Colon (tissue), 2 donors: Measurements from ENCODE around the gene RFLNA.
"Not testable (repeated sequence)": the region's sequence is repeated elsewhere in the genome, so short reads cannot be mapped to it uniquely, and the experiment has no call there.

Experiments used
- FAIRE-seq: peaks from 2 replicates; lab custom pipeline; 2012; peaks lifted over from hg19 to GRCh38; lab: Jason Lieb, UNC
- donor health status: control.
- donor health status: control.

RFLNA gene

DNA sequence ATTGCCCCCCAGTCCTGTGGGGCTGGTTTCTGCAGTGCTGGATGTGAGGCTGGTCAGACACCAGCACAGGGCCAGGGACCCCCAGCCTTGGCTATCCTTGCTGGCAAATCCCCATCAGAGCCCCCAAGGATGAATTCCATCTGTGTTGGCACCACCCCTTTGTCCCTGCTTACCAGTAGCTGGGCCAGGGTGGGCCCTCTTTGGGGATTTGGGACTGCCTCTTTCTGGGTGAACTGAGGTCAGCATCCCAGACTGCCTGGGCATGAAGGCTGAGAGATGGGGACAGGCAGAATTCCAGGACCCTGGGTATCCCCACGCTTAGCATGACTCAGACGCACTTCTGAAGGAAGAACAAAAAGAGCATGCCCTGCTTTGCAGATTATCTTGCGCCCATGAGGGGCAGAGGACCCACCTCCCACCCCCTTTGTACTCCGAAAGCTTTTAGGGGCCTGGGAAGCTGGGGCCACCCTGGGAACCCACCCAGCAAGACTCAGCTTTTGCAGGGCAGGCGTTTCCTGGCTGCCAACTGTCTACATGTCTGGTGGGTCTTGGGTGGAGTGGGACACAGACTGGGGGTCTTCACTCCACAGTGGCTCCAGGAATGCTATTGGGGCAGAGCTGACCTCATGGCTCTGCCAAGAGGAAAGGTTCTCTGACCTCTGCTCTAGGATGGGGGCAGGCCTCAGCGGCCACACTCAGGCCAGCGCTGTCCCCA, 26.8 kb downstream of the RFLNA start:
- no peak for FAIRE-seq

- FAIRE-seq = no peak
Measured at GRCh38 chr12:124322271-124322998, 27.5 kb downstream of the RFLNA start.

GRCh38 chr12:124322999-124323328, 28.1 kb downstream of the RFLNA start:
- FAIRE-seq = not testable (repeated sequence)

- FAIRE-seq = no peak
Measured at GRCh38 chr12:124323771-124324530, 29.1 kb downstream of the RFLNA start.

GRCh38 chr12:124324803-124325705, 30.2 kb downstream of the RFLNA start:
- FAIRE-seq = no peak

DNA sequence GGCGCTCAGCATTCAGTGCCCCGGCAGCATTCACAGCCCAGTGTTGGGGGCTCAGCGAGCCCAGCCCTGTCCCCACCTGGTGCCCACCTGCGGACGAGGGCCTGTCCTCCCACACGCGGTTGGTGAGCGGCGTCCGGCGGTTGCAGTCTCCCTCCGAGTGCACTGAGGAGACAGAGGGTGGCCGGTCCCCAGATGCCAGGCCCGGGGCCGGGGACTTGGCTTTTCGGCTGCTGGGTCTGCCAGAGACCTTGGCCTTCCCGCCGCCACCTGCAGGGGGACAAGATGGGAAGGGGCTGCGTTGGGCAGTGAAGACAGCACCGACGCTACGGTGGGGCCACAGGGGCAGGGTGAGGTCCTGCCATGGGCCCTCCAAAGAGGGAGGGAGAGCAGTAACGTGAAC, 31.2 kb downstream of the RFLNA start:
- FAIRE-seq = no peak

- no peak for FAIRE-seq
Measured at GRCh38 chr12:124326871-124327270, 32.0 kb downstream of the RFLNA start.

GRCh38 chr12:124327362-124328043, 32.6 kb downstream of the RFLNA start:
- no peak for FAIRE-seq

DNA sequence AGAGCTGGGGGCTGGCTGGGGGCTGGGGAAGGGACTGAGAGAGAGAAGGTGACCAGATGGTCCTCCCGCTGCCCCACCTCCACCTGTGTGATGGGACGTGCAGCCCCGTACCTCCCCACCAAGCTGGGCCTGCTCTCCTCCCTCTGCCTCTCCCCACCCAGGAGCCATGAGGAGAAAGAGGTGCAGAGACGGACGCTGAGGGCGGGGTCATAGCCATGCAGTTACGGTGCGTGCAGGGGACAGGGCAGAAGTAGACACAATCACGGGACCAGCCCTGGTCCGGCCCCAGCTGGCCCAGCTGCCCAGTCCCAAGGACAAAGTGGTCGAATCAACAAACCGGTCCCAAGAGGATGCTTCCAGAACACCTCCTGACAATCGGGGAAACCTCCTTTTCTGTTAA, 33.2 kb downstream of the RFLNA start:
- FAIRE-seq = no peak

GRCh38 chr12:124328636-124329035, 33.7 kb downstream of the RFLNA start:
- FAIRE-seq = no peak

DNA sequence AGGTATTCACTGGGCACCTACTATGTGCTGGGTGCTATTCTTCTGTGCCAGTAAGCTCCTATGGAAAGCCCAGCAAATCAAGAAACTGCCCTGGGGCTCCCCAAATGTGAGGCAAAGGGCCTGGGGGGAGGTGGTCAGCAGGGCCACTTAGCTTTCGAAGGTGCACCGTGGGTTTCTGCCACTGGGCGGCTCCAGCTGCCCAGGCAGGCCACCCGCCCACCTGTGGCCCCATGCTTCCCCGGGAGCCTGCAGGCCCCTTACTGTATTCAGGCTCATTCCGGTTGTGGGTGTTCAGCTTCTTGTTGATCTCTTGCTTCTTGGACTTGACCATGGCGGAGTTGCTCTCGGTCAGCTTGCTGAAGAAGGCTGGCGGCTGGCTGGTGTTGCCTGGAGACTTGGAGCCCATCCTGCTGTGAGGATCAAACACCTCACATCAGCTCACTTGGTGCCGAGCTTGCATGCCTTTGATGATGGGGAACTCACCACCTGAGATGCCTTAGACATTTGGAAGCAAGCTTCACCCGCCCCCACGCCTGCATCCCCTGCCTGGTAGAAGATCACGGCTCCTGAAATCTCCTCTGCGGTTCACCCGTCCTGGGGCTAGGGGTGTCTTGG, 37.3 kb downstream of the RFLNA start:
- FAIRE-seq = no peak

GRCh38 chr12:124332900-124333299, 38.0 kb downstream of the RFLNA start:
- no peak for FAIRE-seq

DNA sequence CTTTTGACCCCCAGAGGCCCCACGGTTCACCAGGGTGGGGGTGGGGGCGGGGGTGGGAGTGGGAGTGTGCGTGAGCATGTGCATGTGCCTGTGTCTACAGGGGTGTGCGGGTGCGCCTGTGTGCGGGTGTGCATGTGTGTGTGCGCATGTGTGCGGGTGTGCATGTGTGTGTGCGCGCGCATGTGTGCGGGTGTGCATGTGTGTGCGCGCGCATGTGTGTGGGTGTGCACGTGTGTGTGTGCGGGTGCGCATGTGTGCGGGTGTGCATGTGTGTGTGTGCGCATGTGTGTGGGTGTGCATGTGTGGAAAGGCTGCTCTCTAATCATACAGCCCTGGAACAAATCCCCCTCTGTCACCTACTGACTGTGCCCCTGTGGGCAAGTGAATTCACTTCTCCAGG, 38.8 kb downstream of the RFLNA start:
- FAIRE-seq = no peak

DNA sequence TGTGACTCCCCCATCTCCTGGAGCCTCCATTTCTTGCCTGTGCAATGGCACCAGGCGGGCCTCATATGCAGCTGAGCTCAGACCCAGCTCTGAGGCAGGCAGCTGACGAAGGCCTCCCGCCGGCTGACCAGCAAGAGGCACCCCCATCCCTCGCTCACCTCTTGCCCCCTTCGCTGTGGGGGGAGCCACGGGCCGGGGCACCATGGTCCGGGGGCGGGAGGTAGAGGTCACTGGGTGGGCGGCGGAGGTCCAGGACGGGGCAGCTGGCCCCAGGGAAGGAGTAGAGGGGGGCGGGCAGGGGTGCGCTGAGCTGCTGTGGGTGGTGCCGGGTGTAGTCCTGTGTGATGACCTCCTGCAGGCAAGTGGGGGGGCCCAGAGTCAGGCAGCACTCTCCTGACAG, 39.4 kb downstream of the RFLNA start:
- FAIRE-seq = no peak

DNA sequence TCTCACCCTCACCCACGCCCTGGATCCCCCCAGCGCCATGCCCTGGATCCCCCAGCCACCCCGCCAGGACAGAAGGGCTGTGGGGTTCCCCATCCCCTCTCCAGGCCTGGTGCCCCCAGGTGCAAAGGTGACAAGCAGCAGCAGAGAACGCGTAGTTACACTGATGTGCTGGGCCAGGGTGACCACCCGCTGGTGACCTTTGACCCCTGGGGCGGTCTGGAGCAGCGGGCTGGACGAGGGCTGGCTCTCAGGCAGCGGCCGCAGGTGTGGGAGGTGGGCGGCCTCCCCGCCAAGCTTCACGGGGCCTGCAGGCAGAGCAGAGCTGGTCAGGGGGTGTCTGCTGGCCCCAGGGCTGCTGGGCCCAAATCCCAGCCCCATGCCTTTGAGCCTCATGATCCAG, 40.1 kb downstream of the RFLNA start:
- no peak for FAIRE-seq

DNA sequence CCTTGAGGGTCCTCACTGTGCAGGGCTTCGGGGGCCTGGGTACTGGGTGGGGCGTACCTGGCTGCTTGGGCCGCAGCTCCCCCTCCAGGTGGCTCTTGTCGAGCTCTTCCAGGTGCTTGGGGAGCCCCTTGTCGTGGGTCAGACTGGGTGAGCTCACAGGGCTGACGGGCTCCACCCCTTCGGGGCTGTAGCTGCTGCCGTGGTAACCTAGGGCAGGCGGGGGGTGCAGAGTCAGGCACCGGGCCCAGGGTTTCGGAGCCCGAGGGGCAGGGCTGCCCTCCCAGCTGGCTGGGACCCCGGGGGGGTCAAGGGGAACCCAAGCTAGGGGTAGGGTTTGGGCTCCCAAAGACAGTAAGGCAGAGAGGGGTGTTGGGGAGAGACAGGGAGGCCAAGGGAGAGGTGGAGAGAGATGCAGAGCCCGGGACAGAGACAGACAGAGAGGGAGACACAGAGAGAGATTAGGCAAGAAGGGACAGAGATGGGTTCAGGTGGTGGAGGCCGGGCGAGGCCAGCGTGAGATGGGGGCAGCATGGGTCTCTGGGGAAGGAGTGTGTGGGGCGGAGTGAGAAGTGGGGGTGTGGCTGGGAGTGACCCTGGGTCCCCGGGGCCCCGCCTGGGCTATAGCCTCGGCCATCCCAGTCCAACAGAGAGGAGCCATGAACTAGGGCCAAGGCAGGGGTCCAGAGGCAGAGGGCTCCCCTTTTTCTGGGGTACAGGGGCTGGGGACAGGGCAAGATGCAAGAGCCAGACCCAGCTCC, 40.7 kb downstream of the RFLNA start:
- FAIRE-seq = no peak

DNA sequence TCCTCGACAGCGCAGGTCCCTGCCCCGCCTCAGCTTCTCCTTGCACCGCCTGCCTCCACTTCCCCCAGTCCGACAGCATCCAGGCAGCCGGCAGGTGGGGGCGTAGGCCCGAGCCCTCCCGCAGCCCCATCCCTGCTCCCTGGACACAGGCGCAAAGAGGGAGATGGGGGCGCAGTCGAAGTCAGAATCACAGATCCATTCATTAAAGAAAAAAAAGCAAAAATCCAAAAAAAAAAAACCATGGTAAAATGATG, 41.2 kb downstream of the RFLNA start:
- FAIRE-seq = no peak

GRCh38 chr12:124336742-124337520, 42.0 kb downstream of the RFLNA start:
- FAIRE-seq = no peak

- no peak for FAIRE-seq
Measured at GRCh38 chr12:124337622-124338021, 42.7 kb downstream of the RFLNA start.

DNA sequence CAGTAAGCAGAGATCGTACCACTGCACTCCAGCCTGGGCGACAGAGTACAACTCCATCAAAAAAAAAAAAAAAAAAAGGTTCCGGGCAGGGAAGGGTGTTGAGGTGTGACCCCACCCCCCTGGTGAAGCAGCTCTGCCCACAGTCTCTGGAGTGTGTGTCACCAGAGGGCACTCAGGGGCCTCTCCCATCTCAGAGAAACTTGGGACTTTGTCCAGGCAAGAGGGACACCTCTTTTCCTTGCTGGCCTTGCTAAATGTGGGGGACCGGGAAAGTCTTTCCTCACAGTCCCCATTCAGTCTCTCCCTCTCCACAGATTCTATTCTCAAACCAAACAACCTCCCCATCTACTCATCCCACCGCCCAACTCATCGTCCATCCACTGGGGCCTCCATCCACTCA, 43.6 kb downstream of the RFLNA start:
- FAIRE-seq = no peak
